KOPT-K1 (cell line): ENCODE measurements around the gene LRRC9.

Experiments
- H3K27ac ChIP-seq: fragments of 200-600 bp; sonication (generic); 2 replicates; pipeline ENCODE4 v1.5.1; 2016; ENCODE audit warnings: antibody characterized with exemption, mild to moderate bottlenecking, low read depth, low read length; ENCODE audit not compliant: poor library complexity, severe bottlenecking
- H3K36me3 ChIP-seq: fragments of 200-600 bp; sonication (generic); 2 replicates; pipeline ENCODE4 v1.5.1; 2017; ENCODE audit warnings: antibody characterized with exemption, mild to moderate bottlenecking, low read length, moderate library complexity; ENCODE audit not compliant: insufficient read depth
- H3K9me3 ChIP-seq: fragments of 200-600 bp; sonication (generic); 2 replicates; pipeline ENCODE4 v1.5.1; 2017; ENCODE audit warnings: antibody characterized with exemption, low read length, mild to moderate bottlenecking; ENCODE audit not compliant: insufficient read depth, poor library complexity, severe bottlenecking

LRRC9 gene

GRCh38 chr14:60079723-60080122 lies 159.8 kb downstream of the LRRC9 start:
- Histone ChIP-seq H3K36me3 (no peaks in the 10 kb centered on the region), H3K27ac (no peak overlapping the region), H3K9me3 (no peaks in the 10 kb centered on the region)

GRCh38 chr14:60085085-60085484 lies 165.1 kb downstream of the LRRC9 start:
- no peaks in the 10 kb centered on the region for H3K9me3 ChIP-seq
- H3K36me3 ChIP-seq: no peaks in the 10 kb centered on the region
- no peak overlapping the region for H3K27ac ChIP-seq

GRCh38 chr14:60085693-60086092 lies 165.7 kb downstream of the LRRC9 start:
- H3K27ac ChIP-seq: no peak overlapping the region
- no peaks in the 10 kb centered on the region for H3K9me3 ChIP-seq
- no peaks in the 10 kb centered on the region for H3K36me3 ChIP-seq

- Histone ChIP-seq H3K36me3 (no peaks in the 10 kb centered on the region), H3K27ac (no peak overlapping the region), H3K9me3 (no peaks in the 10 kb centered on the region)
These were observed 167.7 kb downstream of the LRRC9 start for GRCh38 chr14:60087668-60088067.

GRCh38 chr14:60089221-60089620 lies 169.3 kb downstream of the LRRC9 start:
- no peak overlapping the region for H3K27ac ChIP-seq
- H3K36me3 ChIP-seq: no peaks in the 10 kb centered on the region
- no peaks in the 10 kb centered on the region for H3K9me3 ChIP-seq

GRCh38 chr14:60090864-60091519 lies 171.0 kb downstream of the LRRC9 start:
- peak overlapping the region; percentile 87 for H3K27ac ChIP-seq

GRCh38 chr14:60091550-60092525 lies 171.9 kb downstream of the LRRC9 start, which contains the start of gene PCNX4:
TSS of gene PCNX4 (plus strand) at chr14:60091923. CDS start at chr14:60107639, 15,716 bp downstream.
- H3K36me3 ChIP-seq: peaks cover 12% of the 10 kb centered on the region
- H3K27ac ChIP-seq: peak within 1 kb of the TSS; percentile 87

More at GRCh38 chr14:60090864-60091519, 171.0 kb downstream of the LRRC9 start:
- Histone ChIP-seq H3K9me3 (no peaks in the 10 kb centered on the region), H3K36me3 (peaks cover 3% of the 10 kb centered on the region)

GRCh38 chr14:60092526-60092920 lies 172.6 kb downstream of the LRRC9 start:
- Histone ChIP-seq H3K9me3 (no peaks in the 10 kb centered on the region), H3K36me3 (peaks cover 19% of the 10 kb centered on the region), H3K27ac (peak overlapping the region; percentile 87)

More at GRCh38 chr14:60091550-60092525, 171.9 kb downstream of the LRRC9 start, which contains the start of gene PCNX4:
- H3K9me3 ChIP-seq: no peaks in the 10 kb centered on the region

- Histone ChIP-seq H3K36me3 (peaks cover 24% of the 10 kb centered on the region), H3K27ac (peak overlapping the region; percentile 87), H3K9me3 (no peaks in the 10 kb centered on the region)
These were observed 173.1 kb downstream of the LRRC9 start for GRCh38 chr14:60093080-60093479.

- peak overlapping the region; percentile 87 for H3K27ac ChIP-seq
These were observed 173.7 kb downstream of the LRRC9 start for GRCh38 chr14:60093606-60094005.

GRCh38 chr14:60094306-60094897 lies 174.5 kb downstream of the LRRC9 start:
- peaks cover 34% of the 10 kb centered on the region for H3K36me3 ChIP-seq
- H3K27ac ChIP-seq: peak overlapping the region; percentile 87

More at GRCh38 chr14:60093606-60094005, 173.7 kb downstream of the LRRC9 start:
- Histone ChIP-seq H3K9me3 (no peaks in the 10 kb centered on the region), H3K36me3 (peaks cover 29% of the 10 kb centered on the region)

GRCh38 chr14:60095231-60095630 lies 175.3 kb downstream of the LRRC9 start:
- Histone ChIP-seq H3K36me3 (peaks cover 34% of the 10 kb centered on the region), H3K9me3 (no peaks in the 10 kb centered on the region), H3K27ac (peak overlapping the region; percentile 87)

More at GRCh38 chr14:60094306-60094897, 174.5 kb downstream of the LRRC9 start:
- no peaks in the 10 kb centered on the region for H3K9me3 ChIP-seq

- H3K36me3 ChIP-seq: peaks cover 34% of the 10 kb centered on the region
- H3K27ac ChIP-seq: peak overlapping the region; percentile 87
- H3K9me3 ChIP-seq: no peaks in the 10 kb centered on the region
These were observed 176.0 kb downstream of the LRRC9 start for GRCh38 chr14:60095781-60096450.

GRCh38 chr14:60097974-60098373 lies 178.0 kb downstream of the LRRC9 start:
- H3K27ac ChIP-seq: no peak overlapping the region
- H3K9me3 ChIP-seq: no peaks in the 10 kb centered on the region
- peaks cover 37% of the 10 kb centered on the region for H3K36me3 ChIP-seq
